ENCODE results near the gene CHD9NB. TPM values are rescaled to one million over a fixed set of nuclear protein-coding genes. Genes with fewer than 3 reads are reported as not detected.

The CHD9NB gene
- polyA plus RNA-seq, 3 donors: not detected

DNA sequence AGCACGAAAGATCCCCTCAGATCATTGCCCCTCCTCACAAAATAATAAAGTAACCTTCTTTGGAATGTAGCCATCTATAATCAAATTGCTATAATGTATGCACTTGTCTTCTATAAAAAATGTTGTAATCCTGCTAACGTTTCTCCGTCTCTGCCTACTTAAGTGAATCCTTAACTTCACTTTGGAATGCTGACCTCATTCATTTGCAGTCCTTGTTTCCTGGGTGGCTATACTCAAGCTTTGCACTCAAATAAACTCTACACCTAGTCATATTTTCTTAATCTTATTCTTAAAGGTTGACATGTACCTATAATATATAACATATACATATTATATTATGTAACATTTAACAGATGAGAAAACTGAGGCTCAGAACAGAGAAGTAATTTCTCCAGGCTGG, 22.7 kb downstream of the CHD9NB start:
- Histone ChIP-seq H3K27me3 (ENCODE audit: control insufficient read depth in 2 of 2, insufficient read depth in 2 of 2, low read length in 2 of 2) (no peaks in the 10 kb centered on the region), H3K4me1 (ENCODE audit: control insufficient read depth in 1 of 2, insufficient read depth in 2 of 2, low read length in 2 of 2) (no peaks in the 10 kb centered on the region), H3K79me2 (ENCODE audit: insufficient read depth, low read length) (no peaks in the 10 kb centered on the region), H3K27ac (ENCODE audit: low read depth in 1 of 2, low read length in 2 of 2) (no peak overlapping the region), H3K4me2 (replicated peaks; ENCODE audit: extremely low read depth, low read length, poor library complexity, severe bottlenecking) (no peak overlapping the region), H3K4me3 (replicated peaks in 1 of 3; ENCODE audit: low read depth in 2 of 3, low read length in 3 of 3) (no peak overlapping the region), H4K20me1 (ENCODE audit: insufficient read depth, low read length) (no peaks in the 10 kb centered on the region), H3K9ac (ENCODE audit: insufficient read depth, low read length, poor library complexity, severe bottlenecking) (no peak overlapping the region), H3K36me3 (replicated peaks in 1 of 2; ENCODE audit: control insufficient read depth in 1 of 2, insufficient read depth in 2 of 2, low read length in 2 of 2) (no peaks in the 10 kb centered on the region), H3K9me3 (replicated peaks in 1 of 2; ENCODE audit: control insufficient read depth in 1 of 2, insufficient read depth in 1 of 2, low read length in 2 of 2) (no peaks in the 10 kb centered on the region), H2AFZ (ENCODE audit: insufficient read depth, low read depth, low read length, poor library complexity, severe bottlenecking) (no peak overlapping the region)
- DNase-seq: no peak
- H3K4me3 Mint-ChIP-seq: no peak overlapping the region
- TF ChIP-seq, protein P1, sequence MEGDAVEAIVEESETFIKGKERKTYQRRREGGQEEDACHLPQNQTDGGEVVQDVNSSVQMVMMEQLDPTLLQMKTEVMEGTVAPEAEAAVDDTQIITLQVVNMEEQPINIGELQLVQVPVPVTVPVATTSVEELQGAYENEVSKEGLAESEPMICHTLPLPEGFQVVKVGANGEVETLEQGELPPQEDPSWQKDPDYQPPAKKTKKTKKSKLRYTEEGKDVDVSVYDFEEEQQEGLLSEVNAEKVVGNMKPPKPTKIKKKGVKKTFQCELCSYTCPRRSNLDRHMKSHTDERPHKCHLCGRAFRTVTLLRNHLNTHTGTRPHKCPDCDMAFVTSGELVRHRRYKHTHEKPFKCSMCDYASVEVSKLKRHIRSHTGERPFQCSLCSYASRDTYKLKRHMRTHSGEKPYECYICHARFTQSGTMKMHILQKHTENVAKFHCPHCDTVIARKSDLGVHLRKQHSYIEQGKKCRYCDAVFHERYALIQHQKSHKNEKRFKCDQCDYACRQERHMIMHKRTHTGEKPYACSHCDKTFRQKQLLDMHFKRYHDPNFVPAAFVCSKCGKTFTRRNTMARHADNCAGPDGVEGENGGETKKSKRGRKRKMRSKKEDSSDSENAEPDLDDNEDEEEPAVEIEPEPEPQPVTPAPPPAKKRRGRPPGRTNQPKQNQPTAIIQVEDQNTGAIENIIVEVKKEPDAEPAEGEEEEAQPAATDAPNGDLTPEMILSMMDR (IDR thresholded peaks at IDR 0.05): no peak
- peaks cover 6% of the 10 kb centered on the region for H3K4me1 Mint-ChIP-seq
- peaks cover 3 to 7% (median 6%) of the 10 kb centered on the region in 3 donors for H3K27me3 Mint-ChIP-seq (ENCODE audit: low read depth in 3 of 3)
- peaks cover 0 to 8% (median 4%) of the 10 kb centered on the region in 7 donors for H3K9me3 Mint-ChIP-seq
- H3K36me3 Mint-ChIP-seq: no peaks in the 10 kb centered on the region
- H3K27ac Mint-ChIP-seq: no peak overlapping the region
- intact Hi-C loops (cut with micrococcal nuclease): loop anchor here in 1 of 2 donors (10.0 kb wide), 1 partner anchor 845 kb away; no protein-coding TSS in a partner anchor
- WGBS (ENCODE audit: insufficient coverage): no CpG with 5 or more reads among the region's 3 CpGs

GRCh38 chr16:53024045-53024444, 28.7 kb downstream of the CHD9NB start:
- Histone ChIP-seq H3K9ac (ENCODE audit: insufficient read depth, low read length, poor library complexity, severe bottlenecking) (no peak overlapping the region), H4K20me1 (ENCODE audit: insufficient read depth, low read length) (no peaks in the 10 kb centered on the region), H3K79me2 (ENCODE audit: insufficient read depth, low read length) (no peaks in the 10 kb centered on the region), H3K27ac (ENCODE audit: low read depth in 1 of 2, low read length in 2 of 2) (no peak overlapping the region), H3K36me3 (replicated peaks in 1 of 2; ENCODE audit: control insufficient read depth in 1 of 2, insufficient read depth in 2 of 2, low read length in 2 of 2) (no peaks in the 10 kb centered on the region), H3K4me1 (ENCODE audit: control insufficient read depth in 1 of 2, insufficient read depth in 2 of 2, low read length in 2 of 2) (no peaks in the 10 kb centered on the region), H3K4me3 (replicated peaks in 1 of 3; ENCODE audit: low read depth in 2 of 3, low read length in 3 of 3) (no peak overlapping the region), H3K9me3 (replicated peaks in 1 of 2; ENCODE audit: control insufficient read depth in 1 of 2, insufficient read depth in 1 of 2, low read length in 2 of 2) (no peaks in the 10 kb centered on the region), H3K4me2 (replicated peaks; ENCODE audit: extremely low read depth, low read length, poor library complexity, severe bottlenecking) (no peak overlapping the region), H2AFZ (ENCODE audit: insufficient read depth, low read depth, low read length, poor library complexity, severe bottlenecking) (no peak overlapping the region), H3K27me3 (ENCODE audit: control insufficient read depth in 2 of 2, insufficient read depth in 2 of 2, low read length in 2 of 2) (no peaks in the 10 kb centered on the region)
- Mint-ChIP-seq H3K4me1 (peaks cover 3% of the 10 kb centered on the region), H3K4me3 (no peak overlapping the region), H3K27ac (no peak overlapping the region), H3K27me3 (ENCODE audit: low read depth in 3 of 3) (peaks cover 2 to 9% (median 7%) of the 10 kb centered on the region in 3 donors), H3K9me3 (no peaks in the 10 kb centered on the region), H3K36me3 (no peaks in the 10 kb centered on the region)
- WGBS (ENCODE audit: insufficient coverage): 98% methylated on average over 4 of the region's 4 CpGs
- TF ChIP-seq, protein P1 (IDR thresholded peaks at IDR 0.05): no peak
- no peak for DNase-seq
- intact Hi-C loops (cut with micrococcal nuclease): loop anchor here in 1 of 2 donors (10.0 kb wide), 1 partner anchor 839 kb away; no protein-coding TSS in a partner anchor
